Suppressor macrophage (primary cell): ENCODE measurements around the gene PRKCA.
"Not testable (repeated sequence)": the region's sequence is repeated elsewhere in the genome, so short reads cannot be mapped to it uniquely, and the experiment has no call there.

Experiments used
- DNase-seq, 4 experiments: peaks; one replicate each; pipeline ENCODE4 v3.0.0-alpha.2; 2020 to 2022

Gene PRKCA

GRCh38 chr17:66687570-66688284 lies 385.3 kb downstream of the PRKCA start:
- DNase-seq, result no peak

DNA sequence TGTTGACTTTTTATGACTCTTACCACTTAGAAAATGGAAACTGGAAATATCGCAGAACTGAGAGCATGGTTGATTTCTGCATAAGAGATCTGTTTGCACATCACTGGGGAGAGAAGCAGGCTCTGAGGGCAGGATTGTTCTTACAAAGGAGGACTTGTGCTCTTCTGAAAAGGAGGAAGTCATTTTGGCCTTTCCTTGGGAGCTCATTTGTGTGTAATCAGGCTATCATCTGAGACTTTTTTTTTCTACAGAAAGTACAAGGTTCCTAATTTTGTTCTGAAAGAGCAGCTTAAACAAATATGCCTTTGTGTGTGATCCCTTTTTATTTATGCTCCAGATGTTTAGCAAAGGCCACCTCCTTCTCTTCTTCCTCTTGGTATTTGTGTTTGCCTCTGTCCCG lies 386.8 kb downstream of the PRKCA start:
- peak; percentile 52 to 82 (median 70) for DNase-seq

DNA sequence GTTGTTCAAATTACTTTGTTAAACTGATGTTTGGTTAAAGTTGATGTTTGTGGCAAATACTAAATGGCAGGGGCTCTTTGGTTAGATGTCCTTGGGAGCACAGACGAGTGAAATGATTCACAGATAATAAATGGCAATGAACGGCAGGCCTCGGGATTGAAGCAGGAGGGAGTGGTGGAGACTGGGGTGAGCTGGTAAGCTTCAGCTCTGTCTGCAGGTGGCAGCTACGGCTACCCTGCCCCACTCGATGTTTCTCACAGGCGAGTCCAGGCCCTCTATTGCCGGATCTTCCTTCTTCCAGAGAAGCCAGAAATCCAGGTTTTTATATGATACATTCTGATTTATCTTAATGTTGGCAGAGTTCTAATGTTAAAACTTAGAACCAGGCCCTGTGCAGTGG lies 387.8 kb downstream of the PRKCA start:
- DNase-seq, result no peak

- peak; percentile 65 to 87 (median 74) for DNase-seq
Observed at GRCh38 chr17:66691644-66692420, 389.4 kb downstream of the PRKCA start.

- no peak for DNase-seq
Observed at GRCh38 chr17:66692421-66692690, 389.9 kb downstream of the PRKCA start.

GRCh38 chr17:66695098-66695497 lies 392.7 kb downstream of the PRKCA start:
- DNase-seq, result no peak

DNA sequence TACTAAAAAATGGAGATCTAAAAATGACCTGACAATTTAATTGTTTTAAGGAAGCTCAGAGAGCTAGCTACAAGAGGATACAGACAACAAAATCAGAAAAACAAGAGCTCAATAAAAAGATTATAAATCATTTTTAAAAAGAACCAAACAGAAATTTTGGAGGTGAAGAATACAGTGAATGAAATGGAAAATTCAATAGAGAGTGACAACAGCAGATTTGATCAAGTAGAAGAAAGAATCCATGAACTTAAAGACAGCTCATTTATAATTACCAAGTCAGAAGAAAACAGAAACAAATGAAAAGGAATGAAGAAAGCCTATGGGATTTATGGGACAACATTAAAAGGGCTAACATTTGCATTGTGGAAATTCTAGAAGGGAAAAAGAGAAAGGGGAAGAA lies 395.9 kb downstream of the PRKCA start:
- DNase-seq, result no peak

GRCh38 chr17:66701462-66701861 lies 399.0 kb downstream of the PRKCA start:
- DNase-seq, result no peak

DNA sequence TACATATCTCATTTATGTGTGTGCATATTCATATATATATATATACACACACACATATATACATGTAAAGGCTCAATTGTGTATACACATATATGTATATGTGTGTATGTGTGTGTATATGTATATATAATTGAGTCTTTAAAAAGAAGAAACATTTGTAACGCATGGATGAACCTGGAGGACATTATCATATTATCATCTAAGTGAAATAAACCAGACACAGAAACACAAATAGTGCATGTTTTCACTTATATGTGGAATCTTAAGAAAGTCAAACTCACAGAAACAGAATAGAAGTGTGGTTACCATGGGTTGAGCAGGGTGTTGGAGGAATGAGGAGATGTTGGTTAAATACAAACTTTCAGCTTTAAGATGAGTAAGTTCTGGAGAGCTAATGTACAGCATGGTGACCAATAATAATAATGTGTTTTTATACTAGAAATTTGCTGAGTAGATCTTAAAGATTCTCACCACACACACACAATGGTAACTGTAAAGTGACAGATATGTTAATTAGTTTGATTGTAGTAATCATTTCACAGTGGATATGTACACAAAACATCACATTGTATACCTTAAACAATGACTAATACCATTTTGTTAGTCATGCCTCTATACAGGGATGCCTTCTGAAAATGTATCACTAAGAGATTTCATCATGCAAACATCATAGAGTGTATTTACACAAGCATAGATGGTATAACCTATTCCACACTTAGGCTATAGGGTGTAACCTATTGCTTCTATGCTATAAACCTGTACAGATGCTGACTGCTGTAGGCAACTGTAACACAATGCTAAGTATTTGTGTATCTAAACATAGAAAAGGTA lies 399.9 kb downstream of the PRKCA start:
- no peak for DNase-seq

DNA sequence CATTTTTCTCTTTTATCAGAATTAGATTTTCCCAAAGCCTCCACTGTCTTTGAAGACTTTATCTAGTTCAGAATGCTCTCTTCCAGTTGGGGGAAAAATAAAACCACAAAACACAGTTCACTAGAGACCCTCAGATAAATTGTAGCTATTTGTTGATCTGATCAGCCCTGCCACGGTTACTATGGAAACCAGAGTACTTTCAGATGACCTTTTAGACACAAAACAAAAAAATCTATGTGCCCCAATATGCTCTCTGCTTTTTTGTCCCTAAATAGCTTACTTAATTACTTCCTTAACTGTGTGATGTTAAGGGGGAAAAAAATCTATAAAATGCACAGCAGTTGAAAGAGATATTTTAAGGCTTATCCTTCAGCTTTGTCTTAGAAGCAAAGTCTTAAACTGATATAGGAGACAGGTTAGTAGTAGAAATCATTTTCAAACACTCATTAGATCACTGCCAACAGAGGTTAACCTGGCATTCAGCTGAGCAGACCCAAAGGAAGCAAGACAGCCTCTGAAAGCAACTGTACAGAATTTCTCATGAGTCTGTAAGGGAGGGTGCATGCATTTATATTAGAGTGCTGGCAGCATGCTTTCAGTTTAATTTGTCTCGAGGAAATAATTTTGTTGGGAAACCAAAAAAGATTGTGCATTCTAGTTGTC lies 402.6 kb downstream of the PRKCA start:
- DNase-seq, result no peak

GRCh38 chr17:66706851-66707450 lies 404.5 kb downstream of the PRKCA start:
- DNase-seq, result no peak

DNA sequence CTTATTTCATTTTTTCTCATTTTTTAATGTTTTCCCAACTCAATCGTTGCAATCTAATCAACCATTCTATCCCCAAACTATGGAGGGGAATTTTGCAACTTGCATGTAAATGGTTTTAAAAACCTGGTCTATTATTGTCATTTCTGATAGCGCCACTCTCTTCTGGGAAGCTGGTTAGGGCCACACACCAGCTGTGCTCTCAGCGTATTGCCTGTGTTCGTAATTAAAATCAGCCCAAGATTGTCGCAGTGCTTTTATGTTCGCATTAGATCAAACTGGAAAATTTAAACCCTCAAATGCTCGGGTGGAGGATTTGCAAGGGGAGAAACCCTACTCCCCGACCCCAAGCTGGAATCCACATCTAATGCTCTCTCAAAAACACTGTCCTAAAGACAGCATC lies 409.0 kb downstream of the PRKCA start:
- DNase-seq, result no peak

DNA sequence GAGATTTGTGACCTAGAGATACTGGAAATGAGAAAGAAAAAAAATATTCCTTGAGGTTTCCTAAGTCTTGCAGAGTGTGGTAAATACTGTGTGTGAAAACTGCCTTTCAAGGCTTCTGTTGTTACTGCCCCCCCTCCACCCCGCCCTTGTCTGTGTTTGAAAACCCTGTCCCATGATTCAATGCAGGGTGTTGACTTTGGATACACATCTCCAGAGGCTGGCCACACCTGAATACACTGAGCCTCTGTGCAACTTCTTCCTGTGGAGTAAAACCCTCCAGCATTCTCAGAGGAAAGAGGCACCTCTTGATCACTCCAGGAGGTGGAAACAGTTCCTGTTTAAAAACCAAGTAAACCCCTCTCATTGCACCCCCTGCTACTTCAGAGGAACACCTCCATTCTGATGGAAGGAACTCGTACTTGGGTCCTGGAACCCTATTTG lies 409.5 kb downstream of the PRKCA start:
- no peak for DNase-seq

DNA sequence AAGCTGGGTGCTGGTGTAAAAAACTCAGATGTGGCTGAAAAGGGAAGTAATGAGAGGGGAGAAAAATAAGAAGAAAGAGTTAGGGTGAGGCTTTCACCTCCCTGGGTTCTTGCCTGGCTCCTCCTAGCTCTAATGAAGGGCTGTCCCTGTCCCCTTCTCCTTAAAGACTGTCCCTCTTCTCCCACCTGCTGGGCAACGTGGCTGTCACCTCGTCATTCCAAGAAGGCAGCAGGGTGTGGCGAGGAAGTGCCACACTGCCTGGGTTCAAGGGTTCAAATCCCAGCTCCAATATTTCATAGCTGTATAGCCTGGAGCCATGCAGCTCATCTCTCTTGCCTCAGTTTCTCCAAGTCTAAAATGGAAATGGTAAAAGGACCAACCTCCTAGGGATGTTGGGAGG lies 410.0 kb downstream of the PRKCA start:
- DNase-seq, result no peak

DNA sequence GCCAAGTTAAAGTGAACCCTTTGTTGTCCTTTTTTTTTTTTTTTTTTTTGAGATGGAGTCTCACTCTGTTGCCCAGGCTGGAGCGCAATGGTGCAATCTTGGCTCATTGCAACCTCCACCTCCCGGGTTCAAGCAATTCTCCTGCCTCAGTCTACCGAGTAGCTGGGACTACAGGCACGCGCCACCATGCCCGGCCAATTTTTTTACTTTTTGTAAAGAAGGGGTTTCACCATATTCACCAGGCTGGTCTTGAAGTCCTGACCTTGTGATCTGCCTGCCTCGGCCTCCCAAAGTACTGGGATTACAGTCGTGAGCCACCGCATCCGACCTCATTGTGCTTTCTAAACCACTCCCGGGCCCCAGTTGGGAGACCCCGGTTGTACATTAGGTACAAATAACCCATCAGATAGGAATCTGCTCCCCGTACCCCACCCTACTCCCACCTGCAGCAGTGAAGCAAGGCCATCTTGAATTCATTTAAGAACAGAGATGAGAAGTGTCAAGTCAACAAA lies 410.7 kb downstream of the PRKCA start:
- DNase-seq, result not testable (repeated sequence)

DNA sequence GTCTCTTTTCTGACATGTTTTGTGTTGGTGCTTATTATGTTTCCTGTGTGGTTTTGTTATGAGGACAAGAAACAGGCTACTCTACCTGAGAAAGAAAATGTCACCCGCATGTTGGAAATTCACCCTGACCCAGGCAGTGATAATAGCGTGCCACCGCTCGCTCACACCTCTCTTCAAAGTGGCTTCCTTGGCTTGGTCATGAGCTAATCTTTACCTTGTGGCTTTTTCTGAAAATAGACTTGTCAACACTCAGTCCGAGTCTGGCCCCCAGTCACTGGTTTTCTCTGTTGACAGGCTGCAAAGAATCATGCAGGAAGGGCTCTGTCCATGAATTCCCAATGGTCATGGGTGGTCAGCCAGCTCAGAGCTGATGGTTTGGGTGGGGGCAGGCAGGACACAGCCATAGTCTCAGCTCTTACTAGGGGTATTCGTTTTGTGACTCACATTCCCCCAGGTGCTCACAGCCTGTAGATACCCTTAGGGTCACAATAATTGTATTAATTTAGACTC lies 411.2 kb downstream of the PRKCA start:
- no peak for DNase-seq

DNA sequence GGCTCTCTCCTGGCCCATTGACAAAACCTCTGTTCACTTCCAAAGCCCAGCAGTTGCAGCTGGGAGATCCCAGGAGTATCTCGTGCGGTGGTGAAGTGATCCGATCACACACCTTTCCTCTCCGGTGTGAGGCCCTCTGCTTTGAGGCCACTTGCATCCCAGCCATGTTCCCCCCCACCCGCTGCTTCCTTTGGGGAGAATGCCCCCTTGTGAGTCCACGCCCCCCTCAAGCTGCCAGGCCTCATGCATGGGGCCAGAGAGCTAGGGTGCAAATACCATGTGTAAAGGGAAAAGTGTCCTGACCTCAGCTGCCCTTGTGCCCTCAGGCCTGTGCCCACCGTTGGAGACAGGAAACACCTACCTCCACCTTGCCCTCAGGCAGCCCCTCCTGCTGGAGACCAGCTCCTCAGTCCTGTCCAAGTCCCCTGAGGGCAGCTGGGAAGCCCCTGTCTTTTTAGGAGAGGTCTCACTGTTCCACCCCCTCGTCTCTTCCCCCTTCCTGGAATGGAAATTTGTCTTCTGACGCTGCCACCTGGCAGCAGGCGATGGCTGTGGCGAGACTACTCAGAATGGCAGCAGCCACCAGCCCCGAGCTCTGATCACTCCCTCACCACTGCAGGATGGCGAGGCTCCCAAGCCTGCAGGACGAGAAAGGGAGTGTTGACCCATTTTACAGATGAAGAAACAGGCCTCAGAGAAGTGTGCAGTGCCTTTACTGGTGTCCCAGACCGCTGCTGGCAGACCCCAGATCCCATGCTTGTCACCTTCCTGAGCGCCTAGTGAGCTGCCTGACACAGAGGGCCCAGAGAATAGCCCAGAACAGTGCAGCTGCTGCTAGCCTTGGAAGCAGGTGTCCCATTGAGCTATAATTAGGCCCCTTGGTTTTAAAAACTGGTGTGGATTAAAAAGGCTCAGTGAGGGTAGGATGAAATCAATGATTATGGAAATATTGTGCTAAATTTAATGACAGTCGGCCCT lies 411.9 kb downstream of the PRKCA start:
- no peak for DNase-seq

DNA sequence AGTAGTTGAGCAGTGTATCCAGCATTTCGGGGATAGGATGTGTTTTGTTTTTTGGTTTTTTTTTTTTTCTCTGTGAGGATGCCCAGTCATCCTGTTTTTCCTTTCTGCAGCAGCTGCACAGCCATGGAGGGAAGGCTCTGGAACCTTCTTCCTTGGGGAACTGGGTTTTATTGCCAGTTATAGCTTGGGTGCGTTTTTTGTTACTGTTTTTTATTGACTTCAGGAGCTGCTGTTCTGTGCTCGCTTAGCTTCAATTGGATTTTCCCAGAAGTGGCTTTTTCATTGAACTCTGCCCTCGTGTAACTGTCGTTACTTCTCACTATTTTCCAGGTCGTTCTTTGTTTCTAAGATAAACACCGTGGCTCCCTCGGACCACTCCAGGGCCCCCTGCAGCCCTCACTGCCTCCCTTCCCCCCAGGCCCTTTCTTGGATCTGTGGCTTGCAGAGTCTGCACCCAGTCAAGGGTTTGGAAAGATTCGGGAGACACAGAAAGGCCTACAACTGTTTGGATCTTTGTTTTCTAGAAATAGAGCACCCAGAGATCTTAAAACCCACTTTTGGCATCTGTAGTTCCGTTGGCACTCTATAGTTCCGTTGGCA lies 412.8 kb downstream of the PRKCA start:
- DNase-seq, result no peak

- DNase-seq, result peak; percentile 22 to 74 (median 50)
Observed at GRCh38 chr17:66715745-66716156, 413.3 kb downstream of the PRKCA start.
